ENCODE results near the gene FER1L5.

- TF ChIP-seq, protein P1, sequence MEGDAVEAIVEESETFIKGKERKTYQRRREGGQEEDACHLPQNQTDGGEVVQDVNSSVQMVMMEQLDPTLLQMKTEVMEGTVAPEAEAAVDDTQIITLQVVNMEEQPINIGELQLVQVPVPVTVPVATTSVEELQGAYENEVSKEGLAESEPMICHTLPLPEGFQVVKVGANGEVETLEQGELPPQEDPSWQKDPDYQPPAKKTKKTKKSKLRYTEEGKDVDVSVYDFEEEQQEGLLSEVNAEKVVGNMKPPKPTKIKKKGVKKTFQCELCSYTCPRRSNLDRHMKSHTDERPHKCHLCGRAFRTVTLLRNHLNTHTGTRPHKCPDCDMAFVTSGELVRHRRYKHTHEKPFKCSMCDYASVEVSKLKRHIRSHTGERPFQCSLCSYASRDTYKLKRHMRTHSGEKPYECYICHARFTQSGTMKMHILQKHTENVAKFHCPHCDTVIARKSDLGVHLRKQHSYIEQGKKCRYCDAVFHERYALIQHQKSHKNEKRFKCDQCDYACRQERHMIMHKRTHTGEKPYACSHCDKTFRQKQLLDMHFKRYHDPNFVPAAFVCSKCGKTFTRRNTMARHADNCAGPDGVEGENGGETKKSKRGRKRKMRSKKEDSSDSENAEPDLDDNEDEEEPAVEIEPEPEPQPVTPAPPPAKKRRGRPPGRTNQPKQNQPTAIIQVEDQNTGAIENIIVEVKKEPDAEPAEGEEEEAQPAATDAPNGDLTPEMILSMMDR (conservative IDR thresholded peaks at IDR 0.05): no peak
- TF ChIP-seq EZH2 (IDR thresholded peaks at IDR 0.05; ENCODE audit: low read depth): no peak
Measured at GRCh38 chr2:96715658-96716057, 73.1 kb downstream of the FER1L5 start.

Measured in PC-9 (cell line).